GM20431 (cell line): ENCODE results near the gene SSR4.

ENCODE experiments used
- in situ Hi-C: fragments of 300-500 bp; cut with MseI, MboI; formaldehyde crosslinking; loops from one replicate; pipeline ENCODE4 v1.15.0; 2020; ENCODE audit warnings: low sequenced_read_pairs; ENCODE audit not compliant: unreplicated experiment

The SSR4 gene

DNA sequence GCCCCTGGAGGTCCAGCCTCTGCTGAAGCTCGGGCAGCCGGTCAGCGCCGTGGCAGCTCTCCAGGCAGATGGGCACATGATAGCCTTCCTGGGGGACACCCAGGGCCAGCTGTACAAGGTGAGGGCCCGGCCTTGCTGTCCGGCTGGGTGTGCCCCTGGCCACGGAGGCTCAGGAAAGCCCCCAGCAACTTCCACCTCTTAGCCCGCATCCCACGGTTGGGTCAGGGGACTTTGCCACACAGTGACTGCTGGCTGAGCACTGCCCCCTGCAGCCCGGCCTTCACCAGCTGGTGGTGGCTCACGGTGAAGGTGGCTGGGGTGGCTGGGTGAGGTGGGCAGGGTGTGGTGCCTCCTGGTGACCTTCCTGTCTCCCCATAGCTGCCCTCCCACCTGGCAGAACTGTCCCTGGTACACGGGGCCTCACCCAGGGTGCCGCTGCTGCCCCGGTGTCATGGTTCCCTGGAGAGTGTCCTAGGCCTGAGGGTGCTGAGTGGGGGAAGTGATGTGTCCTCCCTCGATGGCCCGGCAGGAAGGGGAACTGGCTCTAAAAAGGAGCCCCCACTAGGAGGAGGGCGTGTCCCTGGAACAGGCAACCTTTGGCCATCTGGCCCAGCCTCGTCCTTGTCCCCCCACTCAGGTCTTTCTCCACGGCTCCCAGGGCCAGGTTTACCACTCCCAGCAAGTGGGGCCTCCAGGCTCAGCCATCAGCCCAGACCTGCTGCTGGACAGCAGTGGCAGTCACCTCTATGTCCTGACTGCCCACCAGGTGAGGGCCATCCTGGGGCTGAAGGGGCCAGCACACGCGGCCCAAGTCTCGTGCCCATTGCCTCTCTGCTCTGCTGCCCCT, 25.9 kb upstream of the SSR4 start:
- in situ Hi-C loops, result no loop called here

DNA sequence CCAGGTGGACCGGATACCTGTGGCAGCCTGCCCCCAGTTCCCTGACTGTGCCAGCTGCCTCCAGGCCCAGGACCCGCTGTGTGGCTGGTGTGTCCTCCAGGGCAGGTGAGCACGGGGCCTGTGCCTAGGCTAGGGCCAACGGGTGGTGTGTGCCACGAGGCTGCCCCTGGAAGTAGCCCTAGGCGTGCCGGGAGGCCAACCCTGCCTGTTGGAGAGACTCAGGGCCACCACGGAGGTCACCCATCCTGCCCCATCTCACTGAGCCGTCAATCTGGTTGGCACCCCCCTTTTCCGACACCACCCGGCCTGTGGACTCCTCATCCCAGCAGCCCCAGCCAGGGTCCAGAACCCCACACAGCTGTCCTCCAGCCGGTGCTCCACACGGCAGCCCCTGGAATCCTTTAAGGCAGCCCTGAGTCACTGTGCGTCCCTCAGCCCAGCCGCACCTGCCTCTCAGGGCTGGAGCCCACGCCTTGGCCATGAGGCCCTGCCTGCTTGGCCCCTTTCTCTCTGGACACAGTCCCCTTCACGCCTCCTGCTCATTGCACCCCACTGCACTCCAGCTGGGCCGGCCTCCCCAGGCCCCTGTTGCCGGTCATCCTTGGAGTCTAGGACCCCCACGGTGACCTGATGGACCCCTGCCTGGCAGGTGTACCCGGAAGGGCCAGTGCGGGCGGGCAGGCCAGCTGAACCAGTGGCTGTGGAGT, 25.2 kb upstream of the SSR4 start:
- in situ Hi-C loops, result no loop called here

DNA sequence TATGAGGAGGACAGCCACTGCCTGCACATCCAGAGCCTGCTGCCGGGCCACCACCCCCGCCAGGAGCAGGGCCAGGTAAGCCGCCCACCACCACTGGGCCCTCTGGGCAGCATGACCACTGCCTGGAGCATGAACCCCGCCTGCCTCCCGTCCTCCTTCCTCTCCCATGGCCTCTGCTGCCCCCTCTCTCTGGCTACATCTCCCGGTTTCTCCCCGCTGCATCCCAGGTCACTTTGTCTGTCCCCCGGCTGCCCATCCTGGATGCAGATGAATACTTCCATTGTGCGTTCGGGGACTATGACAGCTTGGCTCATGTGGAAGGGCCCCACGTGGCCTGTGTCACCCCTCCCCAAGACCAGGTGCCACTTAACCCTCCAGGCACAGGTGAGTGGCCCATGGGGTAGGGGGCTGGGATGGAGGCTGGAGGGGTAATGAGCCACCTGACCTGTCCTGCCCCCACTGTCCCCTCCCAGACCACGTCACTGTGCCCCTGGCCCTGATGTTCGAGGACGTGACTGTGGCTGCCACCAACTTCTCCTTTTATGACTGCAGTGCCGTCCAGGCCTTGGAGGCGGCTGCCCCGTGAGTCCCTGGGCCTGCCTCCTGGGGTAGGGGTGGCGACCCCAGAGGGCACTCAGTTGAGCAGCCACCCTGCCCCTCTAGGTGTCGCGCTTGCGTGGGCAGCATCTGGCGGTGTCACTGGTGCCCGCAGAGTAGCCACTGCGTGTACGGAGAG, 24.4 kb upstream of the SSR4 start:
- in situ Hi-C loops, result no loop called here

DNA sequence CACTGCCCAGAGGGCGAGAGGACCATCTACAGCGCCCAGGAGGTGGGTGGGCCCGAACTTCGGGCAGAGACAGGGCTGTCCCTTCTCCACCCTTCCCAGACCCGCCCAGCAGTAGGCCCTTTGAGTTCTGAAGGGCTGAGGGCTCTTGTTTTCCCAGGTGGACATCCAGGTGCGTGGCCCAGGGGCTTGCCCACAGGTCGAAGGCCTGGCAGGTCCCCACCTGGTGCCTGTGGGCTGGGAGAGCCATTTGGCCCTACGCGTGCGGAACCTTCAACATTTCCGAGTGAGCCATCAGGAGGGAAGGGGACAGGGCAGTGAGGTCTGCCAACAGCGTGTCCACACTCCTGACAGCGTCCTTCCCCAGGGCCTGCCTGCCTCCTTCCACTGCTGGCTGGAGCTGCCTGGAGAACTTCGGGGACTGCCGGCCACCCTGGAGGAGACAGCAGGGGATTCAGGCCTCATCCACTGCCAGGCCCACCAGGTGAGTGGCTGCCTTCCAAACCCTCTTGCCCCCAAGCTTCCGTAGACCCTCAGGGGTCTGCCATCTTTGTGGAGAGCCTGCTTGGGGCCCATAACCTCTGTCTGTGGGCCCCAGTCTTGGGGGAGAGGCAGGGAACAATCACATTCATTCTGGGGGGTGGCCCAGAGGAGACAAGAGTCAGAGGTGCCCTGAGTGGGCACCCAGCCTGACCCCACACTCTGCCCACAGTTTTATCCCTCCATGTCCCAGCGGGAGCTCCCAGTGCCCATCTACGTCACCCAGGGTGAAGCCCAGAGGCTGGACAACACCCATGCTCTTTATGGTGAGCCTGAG, 23.7 kb upstream of the SSR4 start:
- in situ Hi-C loops, result no loop called here

DNA sequence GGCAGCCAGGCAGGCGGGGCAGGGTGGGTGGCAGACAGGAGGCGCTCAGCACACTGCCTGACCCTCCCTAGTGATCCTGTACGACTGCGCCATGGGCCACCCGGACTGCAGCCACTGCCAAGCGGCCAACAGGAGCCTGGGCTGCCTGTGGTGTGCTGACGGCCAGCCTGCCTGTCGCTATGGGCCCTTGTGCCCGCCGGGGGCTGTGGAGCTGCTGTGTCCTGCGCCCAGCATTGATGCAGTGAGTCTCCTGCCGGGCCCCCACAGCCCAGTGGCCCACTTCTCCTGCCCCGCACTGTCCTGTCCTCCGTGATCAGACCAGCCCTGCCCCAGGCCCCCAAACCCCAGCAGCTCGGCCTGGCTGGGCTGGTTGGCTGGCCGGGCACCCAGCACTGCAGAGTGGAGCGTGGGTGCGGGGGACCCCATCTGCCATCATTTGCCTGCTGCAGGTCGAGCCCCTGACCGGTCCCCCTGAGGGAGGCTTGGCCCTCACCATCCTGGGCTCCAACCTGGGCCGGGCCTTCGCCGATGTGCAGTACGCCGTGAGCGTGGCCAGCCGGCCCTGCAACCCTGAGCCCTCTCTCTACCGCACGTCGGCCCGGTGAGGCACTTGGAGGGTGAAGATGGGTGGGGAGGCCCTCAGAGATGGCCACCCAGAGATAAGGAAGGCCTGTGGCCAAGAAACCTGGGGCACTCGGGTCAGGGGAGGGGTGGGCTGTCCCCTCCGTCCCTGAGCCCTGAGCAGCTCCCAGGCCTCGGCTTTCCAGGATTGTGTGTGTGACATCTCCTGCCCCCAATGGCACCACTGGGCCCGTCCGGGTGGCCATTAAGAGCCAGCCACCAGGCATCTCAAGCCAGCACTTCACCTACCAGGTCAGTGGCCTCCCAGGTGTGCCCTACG, 22.8 kb upstream of the SSR4 start:
- in situ Hi-C loops, result no loop called here

DNA sequence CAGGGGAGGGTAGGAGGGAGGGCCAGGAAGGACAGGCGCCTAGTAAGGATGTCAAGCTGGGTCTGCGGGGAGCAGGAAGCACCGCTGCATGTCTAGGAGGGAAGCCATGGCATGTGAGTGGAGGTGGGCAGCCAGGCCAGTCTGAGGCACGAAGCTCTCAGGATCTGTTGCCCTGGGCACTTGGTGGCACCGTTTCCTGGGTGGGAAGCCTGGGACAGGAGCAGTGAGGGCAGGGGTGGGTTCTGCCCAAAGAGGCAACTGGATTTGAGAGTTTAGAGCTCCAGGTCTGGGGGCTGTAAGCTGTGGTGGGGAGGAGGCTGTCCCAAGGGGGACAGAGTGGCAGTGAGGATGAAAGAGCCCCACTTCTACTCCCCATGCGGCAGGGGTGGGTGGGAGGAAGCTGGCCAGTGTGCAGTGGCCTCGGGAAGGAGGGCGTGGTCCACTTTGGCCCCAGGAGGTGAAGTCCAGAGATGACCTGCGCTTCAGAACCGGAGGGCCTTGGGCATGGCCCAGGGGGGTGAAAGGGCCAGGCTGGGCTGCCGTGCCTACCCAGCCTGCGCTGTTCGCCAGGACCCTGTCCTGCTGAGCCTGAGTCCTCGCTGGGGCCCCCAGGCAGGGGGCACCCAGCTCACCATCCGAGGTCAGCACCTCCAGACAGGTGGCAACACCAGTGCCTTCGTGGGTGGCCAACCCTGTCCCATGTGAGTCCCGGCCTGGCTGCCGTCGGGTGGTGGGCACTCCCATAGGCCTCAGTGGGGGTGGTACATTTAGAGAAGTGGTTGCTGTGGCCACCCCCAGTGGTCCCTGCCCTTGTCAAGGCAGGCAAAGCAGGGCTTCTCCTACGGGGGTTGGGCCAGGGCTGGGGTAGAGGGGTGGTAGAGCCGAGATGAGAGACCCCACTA, 21.9 kb upstream of the SSR4 start:
- in situ Hi-C loops, result no loop called here

DNA sequence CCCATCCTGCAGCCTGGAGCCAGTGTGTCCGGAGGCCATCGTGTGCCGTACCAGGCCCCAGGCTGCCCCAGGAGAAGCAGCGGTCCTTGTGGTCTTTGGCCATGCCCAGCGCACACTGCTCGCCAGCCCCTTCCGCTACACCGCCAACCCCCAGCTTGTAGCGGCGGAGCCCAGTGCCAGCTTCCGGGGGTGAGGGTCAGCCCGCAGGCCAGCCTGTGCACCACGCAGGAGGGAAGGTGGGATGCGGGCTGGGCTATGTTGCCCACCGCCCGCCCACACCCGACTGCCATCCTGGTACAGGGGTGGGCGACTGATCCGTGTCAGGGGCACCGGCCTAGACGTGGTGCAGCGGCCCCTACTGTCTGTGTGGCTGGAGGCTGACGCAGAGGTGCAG, 21.3 kb upstream of the SSR4 start:
- in situ Hi-C loops, result no loop called here

DNA sequence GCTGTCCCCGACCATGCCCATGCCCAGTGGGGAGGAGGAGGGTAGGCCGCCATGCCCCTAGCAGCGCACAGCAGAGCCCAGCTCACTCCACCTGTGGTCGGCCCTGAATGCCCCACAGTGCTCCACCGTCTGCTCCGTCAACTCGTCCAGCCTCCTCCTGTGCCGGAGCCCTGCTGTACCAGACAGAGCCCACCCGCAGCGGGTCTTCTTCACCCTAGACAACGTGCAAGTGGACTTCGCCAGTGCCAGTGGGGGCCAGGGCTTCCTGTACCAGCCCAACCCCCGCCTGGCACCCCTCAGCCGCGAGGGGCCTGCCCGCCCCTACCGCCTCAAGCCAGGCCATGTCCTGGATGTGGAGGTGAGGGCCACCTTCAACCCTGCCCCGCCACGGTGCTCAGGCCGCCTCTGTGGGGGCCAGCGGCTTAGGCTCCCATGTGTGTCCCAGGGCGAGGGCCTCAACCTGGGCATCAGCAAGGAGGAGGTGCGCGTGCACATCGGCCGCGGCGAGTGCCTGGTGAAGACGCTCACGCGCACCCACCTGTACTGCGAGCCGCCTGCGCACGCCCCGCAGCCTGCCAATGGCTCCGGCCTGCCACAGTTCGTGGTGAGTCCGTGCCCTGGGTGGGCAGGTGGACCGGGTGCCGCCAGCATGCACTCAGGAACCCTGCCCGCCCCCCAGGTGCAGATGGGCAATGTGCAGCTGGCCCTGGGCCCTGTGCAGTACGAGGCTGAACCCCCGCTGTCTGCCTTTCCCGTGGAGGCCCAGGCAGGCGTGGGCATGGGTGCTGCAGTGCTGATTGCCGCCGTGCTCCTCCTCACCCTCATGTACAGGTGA, 20.5 kb upstream of the SSR4 start:
- in situ Hi-C loops, result no loop called here

DNA sequence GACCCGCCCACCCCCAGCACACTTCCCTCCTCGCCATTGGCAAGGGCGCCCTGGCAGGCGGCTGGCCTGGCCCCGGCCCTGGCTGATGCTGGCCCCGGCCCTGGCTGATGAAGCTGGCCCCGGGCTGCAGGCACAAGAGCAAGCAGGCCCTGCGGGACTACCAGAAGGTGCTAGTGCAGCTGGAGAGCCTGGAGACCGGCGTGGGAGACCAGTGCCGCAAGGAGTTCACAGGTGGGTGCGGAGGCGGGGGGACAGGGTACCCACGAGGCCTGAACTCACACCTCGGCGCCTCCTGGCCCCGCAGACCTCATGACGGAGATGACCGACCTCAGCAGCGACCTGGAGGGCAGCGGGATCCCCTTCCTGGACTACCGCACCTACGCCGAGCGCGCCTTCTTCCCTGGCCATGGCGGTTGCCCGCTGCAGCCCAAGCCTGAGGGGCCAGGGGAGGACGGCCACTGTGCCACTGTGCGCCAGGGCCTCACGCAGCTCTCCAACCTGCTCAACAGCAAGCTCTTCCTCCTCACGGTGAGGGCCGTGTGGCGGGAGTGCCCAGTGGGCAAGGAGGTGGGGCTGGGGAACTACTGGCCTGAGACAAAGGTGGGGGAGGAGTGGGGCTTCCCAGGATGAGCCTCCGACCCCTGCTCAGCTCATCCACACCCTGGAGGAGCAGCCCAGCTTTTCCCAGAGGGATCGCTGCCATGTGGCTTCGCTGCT, 19.7 kb upstream of the SSR4 start:
- in situ Hi-C loops, result no loop called here

DNA sequence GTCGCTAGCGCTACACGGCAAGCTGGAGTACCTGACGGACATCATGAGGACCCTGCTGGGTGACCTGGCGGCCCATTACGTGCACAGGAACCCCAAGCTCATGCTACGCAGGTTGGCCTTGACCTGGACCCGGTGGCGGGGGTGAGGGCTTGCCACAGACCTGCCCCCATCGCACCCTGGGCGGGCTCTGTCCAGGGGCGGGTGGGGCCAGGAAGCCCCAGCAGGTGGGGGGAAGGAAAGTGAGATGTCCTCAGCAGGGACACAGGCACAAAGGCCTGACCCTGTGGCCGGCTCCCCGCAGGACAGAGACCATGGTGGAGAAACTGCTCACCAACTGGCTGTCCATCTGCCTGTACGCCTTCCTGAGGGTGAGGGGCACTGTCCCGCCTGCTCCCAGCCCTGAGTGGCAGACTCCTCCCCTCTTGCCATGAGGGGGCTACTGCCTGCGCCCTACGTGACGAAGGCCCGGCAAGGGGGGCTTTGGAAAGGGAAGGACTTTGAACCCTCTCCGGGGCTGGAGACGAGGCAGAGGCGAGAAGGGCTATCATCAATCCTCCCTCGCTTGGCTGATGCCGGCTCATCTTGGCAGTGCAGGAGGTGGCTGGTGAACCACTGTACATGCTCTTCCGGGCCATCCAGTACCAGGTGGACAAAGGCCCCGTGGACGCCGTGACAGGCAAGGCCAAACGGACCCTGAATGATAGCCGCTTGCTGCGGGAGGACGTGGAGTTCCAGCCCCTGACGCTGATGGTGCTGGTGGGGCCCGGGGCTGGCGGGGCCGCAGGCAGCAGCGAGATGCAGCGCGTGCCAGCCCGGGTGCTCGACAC, 19.0 kb upstream of the SSR4 start:
- in situ Hi-C loops, result no loop called here

DNA sequence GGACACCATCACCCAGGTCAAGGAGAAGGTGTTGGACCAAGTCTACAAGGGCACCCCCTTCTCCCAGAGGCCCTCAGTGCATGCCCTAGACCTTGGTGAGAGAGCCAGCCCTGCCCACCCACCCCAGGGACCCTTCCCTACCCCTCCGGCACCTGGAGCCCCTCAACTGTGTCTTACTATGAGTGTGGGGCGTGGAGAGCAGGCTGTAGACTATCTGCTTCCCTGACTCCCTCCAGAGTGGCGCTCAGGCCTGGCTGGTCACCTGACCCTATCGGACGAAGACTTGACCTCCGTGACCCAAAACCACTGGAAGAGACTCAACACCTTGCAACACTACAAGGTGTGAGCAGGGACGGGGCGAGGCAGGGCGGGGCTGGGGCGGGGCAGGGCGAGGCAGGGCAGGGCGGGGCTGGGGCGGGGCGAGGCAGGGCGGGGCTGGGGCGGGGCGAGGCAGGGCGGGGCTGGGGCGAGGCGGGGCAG, 18.3 kb upstream of the SSR4 start:
- in situ Hi-C loops, result no loop called here

DNA sequence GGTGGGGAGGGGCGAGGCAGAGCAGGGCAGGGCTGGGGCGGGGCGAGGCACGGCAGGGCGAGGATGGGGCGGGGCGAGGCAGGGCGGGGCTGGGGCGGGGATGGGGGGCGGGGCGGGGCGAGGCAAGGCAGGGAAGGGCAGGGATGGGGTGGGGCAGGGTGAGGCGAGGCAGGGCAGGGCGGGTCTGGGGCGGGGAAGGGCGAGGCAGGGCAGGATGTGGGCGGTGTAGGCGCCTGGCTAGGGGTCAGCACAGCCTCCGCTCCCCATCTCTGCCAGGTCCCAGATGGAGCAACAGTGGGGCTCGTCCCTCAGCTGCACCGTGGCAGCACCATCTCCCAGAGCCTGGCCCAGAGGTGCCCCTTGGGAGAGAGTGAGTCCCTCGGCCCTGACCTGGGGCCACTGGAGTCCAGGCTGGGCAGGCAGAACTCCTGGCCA, 17.8 kb upstream of the SSR4 start:
- in situ Hi-C loops, result no loop called here

DNA sequence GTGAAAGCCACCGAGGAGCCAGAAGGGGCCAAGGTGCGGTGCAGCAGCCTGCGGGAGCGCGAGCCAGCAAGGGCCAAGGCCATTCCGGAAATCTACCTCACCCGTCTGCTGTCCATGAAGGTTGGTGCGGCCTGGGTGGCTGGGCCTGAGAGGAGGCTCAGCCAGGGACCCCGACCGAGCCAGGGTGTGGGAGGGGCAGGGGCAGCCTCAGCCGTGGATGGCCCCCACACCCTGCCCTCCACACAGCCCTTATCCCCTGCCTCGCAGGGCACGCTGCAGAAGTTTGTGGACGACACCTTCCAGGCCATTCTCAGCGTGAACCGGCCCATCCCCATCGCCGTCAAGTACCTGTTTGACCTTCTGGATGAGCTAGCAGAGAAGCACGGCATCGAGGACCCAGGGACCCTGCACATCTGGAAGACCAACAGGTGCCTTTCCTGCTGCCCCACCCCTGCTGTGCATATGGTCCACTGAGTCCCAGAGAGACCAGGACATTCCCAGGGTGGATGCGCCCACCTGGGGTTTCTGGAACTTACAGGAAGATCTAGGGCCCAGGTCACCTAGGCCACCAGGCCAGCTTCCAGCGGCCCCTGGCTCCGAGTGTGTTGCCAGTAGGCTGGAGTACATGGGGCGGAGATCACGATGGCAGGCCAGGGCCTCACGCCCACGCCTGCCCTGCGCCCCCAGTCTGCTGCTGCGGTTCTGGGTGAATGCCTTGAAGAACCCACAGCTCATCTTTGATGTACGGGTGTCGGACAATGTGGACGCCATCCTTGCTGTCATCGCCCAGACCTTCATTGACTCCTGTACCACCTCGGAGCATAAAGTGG, 17.0 kb upstream of the SSR4 start:
- in situ Hi-C loops, result no loop called here

DNA sequence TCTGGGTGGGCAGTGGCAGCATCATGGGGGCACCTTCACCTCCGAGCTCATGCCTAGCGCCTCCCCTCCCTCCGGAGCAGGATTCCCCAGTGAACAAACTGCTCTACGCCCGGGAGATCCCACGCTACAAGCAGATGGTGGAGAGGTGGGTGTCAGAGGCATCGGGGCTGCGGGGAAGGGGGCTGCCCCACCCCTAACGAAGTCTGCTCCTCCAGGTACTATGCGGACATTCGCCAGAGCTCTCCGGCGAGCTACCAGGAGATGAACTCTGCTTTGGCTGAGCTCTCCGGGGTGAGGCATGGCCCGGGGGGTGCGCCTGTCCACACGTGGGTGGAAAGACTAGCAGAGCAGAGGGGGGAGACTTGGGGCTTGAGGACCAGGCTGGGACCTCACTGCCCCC, 16.3 kb upstream of the SSR4 start:
- in situ Hi-C loops, result no loop called here

DNA sequence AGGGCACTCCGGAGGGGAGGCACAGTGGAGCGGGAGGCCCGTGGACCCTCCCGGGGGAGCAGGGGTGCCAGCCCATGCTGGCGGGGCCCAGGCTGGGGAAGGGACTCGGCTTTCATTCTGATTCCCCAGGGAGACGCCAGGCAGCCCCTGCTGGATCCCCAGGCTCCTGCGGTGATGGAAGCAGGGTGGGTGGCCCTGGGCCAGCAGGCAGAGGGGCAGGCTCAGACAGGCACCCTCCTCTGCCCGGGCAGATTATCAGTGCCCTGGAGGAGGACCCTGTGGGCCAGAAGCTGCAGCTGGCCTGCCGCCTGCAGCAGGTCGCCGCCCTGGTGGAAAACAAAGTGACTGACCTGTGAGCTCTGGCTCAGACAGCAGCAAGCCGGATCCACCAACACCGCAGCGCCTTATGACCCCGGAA, 15.8 kb upstream of the SSR4 start:
- in situ Hi-C loops, result no loop called here
